Smooth muscle cell (in vitro differentiated cells): ENCODE measurements around the gene CCDC63. TPM values are rescaled to one million over a fixed set of nuclear protein-coding genes. Genes with fewer than 3 reads are reported as not detected.

ENCODE experiments used
- DNase-seq: peaks from one replicate; lab custom pipeline; 2025; ENCODE audit not compliant: unreplicated experiment; lab: John Stamatoyannopoulos, UW
- H2AFZ ChIP-seq: fragments of 200-600 bp; sonication (generic); 2 replicates; pipeline ENCODE4 v1.6.0; 2016; ENCODE audit warnings: antibody characterized with exemption, low read depth, mild to moderate bottlenecking
- H3F3A ChIP-seq: fragments of 200-600 bp; sonication (generic); 2 replicates; pipeline ENCODE4 v1.6.0; 2017; ENCODE audit warnings: antibody characterized with exemption, low read depth
- H3K27ac ChIP-seq: fragments of 200-600 bp; sonication (generic); 2 replicates; pipeline ENCODE4 v1.5.1; 2016; ENCODE audit warnings: low read depth, mild to moderate bottlenecking
- H3K27me3 ChIP-seq: fragments of 200-600 bp; sonication (generic); 2 replicates; pipeline ENCODE4 v1.6.1; 2016; ENCODE audit warnings: low read depth, mild to moderate bottlenecking
- H3K36me3 ChIP-seq: fragments of 200-600 bp; sonication (generic); 2 replicates; pipeline ENCODE4 v1.5.1; 2016; ENCODE audit warnings: low read depth
- H3K4me1 ChIP-seq: fragments of 200-600 bp; sonication (generic); 2 replicates; pipeline ENCODE4 v1.5.1; 2016; ENCODE audit warnings: low read depth
- H3K4me2 ChIP-seq: fragments of 200-600 bp; sonication (generic); 2 replicates; pipeline ENCODE4 v1.6.0; 2016; ENCODE audit warnings: mild to moderate bottlenecking
- H3K4me3 ChIP-seq: fragments of 200-600 bp; sonication (generic); 2 replicates; pipeline ENCODE4 v1.5.1; 2016; ENCODE audit warnings: mild to moderate bottlenecking
- H3K79me2 ChIP-seq: fragments of 200-600 bp; sonication (generic); 2 replicates; pipeline ENCODE4 v1.6.0; 2016; ENCODE audit warnings: low read depth, mild to moderate bottlenecking
- H3K9ac ChIP-seq: fragments of 200-600 bp; sonication (generic); 2 replicates; pipeline ENCODE4 v1.6.0; 2016; ENCODE audit warnings: low read depth
- H3K9me3 ChIP-seq: fragments of 200-600 bp; sonication (generic); replicated peaks from 2 replicates; pipeline ENCODE4 v1.5.1; 2016; ENCODE audit warnings: low read depth
- H4K20me1 ChIP-seq: fragments of 200-600 bp; sonication (generic); 2 replicates; pipeline ENCODE4 v1.6.0; 2016; ENCODE audit warnings: low read depth
- WGBS: methylation state at CpG from one replicate; pipeline ENCODE4 v1.1.7; 2016; ENCODE audit warnings: low lambda C conversion rate; 5-methylcytosine and 5-hydroxymethylcytosine counted together
- polyA plus RNA-seq: library from polyadenylated mRNA; unstranded; fragments of >200 nt; fragmentation: Nextera tagmentation; extraction: Ambion mirVana; gene quantifications from 2 replicates; pipeline ENCODE4 v1.2.1, GENCODE V29; 2016
- total RNA-seq: library from RNA; depleted of rRNA; stranded (reverse); fragments of >200 nt; gene quantifications from 2 replicates; pipeline ENCODE4 v1.2.3, GENCODE V29; 2014
- TF ChIP-seq, protein P1 (sequence below): fragments of 200-600 bp; sonication (generic); IDR thresholded peaks from 2 replicates; pipeline ENCODE4 v1.5.1; 2017; ENCODE audit warnings: borderline replicate concordance, mild to moderate bottlenecking, antibody characterized with exemption; ENCODE audit not compliant: insufficient read depth, poor library complexity, severe bottlenecking

Gene CCDC63
- total and polyA plus RNA-seq, 2 experiments from 2014 or later, result not detected

DNA sequence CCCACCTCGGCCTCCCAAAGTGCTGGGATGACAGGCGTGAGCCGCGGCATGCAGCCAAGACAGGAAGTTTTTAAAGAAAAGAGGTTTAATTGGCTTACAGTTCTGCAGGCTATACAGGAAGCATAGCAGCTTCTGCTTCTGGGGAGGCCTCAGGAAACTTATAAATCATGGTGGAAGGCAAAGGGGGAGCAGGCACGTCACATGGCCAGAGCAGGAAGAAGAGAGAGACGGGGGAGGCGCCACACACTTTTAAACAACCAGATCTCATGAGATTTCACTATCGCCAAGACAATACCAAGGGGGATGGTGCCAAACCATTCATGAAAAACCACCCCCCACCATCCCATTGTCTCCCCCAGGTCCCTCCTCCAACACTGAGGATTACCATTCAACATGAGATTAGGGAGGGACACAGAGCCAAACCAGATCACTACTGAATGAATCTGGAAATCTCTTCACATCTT, 14.1 kb downstream of the CCDC63 start:
- WGBS, result 76% methylated on average over 8 of the region's 8 CpGs
- no peak overlapping the region for H3K9ac ChIP-seq
- H3K27me3 ChIP-seq, result no peaks in the 10 kb centered on the region

DNA sequence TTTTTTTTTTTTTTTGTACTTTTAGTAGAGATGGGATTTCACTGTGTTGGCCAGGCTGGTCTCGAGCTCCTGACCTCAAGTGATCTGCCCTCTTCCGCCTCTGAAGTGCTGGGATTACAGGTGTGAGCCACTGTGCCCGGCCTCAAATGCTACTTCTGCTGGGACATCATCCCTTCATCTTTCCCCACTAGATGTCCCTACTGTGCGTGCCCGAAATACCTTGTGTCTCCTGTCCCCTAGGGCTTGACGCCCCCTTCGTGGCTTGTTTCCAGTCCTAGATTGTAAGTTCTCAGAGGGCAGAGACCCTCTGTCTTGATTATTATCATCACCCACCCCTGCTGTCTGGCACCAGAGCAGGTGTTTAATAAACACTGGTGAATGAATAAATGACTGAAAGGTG, 14.9 kb downstream of the CCDC63 start:
- H3K27ac ChIP-seq, result no peak overlapping the region
- 70% methylated on average over 7 of the region's 7 CpGs for WGBS
- no peaks in the 10 kb centered on the region for H3F3A ChIP-seq
- H3K4me2 ChIP-seq, result no peak overlapping the region
- H3K9me3 ChIP-seq, result no peaks in the 10 kb centered on the region
- no peak overlapping the region for H2AFZ ChIP-seq
- no peaks in the 10 kb centered on the region for H3K79me2 ChIP-seq
- TF ChIP-seq, protein P1, sequence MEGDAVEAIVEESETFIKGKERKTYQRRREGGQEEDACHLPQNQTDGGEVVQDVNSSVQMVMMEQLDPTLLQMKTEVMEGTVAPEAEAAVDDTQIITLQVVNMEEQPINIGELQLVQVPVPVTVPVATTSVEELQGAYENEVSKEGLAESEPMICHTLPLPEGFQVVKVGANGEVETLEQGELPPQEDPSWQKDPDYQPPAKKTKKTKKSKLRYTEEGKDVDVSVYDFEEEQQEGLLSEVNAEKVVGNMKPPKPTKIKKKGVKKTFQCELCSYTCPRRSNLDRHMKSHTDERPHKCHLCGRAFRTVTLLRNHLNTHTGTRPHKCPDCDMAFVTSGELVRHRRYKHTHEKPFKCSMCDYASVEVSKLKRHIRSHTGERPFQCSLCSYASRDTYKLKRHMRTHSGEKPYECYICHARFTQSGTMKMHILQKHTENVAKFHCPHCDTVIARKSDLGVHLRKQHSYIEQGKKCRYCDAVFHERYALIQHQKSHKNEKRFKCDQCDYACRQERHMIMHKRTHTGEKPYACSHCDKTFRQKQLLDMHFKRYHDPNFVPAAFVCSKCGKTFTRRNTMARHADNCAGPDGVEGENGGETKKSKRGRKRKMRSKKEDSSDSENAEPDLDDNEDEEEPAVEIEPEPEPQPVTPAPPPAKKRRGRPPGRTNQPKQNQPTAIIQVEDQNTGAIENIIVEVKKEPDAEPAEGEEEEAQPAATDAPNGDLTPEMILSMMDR, result no peak
- no peaks in the 10 kb centered on the region for H3K36me3 ChIP-seq
- H3K4me1 ChIP-seq, result peaks cover 17% of the 10 kb centered on the region
- DNase-seq, result no peak
- H3K9ac ChIP-seq, result no peak overlapping the region
- no peak overlapping the region for H3K4me3 ChIP-seq
- H3K27me3 ChIP-seq, result no peaks in the 10 kb centered on the region
- H4K20me1 ChIP-seq, result no peaks in the 10 kb centered on the region

More for the DNA sequence above, 14.1 kb downstream of the CCDC63 start:
- DNase-seq, result no peak
- Histone ChIP-seq H3K4me2 (no peak overlapping the region), H3K79me2 (no peaks in the 10 kb centered on the region), H2AFZ (no peak overlapping the region), H3K4me3 (no peak overlapping the region), H3K36me3 (no peaks in the 10 kb centered on the region), H3K9me3 (no peaks in the 10 kb centered on the region), H3K4me1 (peaks cover 17% of the 10 kb centered on the region), H3K27ac (no peak overlapping the region), H4K20me1 (no peaks in the 10 kb centered on the region), H3F3A (no peaks in the 10 kb centered on the region)
- TF ChIP-seq, protein P1, result no peak

DNA sequence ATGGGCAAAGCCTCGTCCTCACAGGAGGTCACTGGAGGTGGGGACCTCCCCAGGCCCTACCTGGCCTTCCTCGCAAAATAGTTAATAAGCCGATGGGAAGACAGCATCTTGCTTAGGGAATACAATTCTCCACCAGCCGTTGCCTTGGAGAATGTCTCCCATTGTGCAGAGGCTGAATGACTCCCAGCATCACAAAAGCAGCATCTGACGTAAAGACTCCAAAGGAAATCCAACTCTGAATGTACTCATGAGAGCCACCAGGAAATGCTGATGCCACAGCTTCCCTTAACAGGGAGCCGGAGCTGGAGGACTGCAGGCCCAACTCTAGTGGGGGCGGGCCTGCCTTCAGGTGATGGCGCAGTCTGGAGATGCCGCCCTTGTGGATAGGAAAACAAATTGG, 15.5 kb downstream of the CCDC63 start:
- H2AFZ ChIP-seq, result no peak overlapping the region
- H3K27ac ChIP-seq, result no peak overlapping the region
- no peaks in the 10 kb centered on the region for H3F3A ChIP-seq
- DNase-seq, result no peak
- peaks cover 17% of the 10 kb centered on the region for H3K4me1 ChIP-seq
- H3K9me3 ChIP-seq, result no peaks in the 10 kb centered on the region
- H3K36me3 ChIP-seq, result no peaks in the 10 kb centered on the region
- H3K79me2 ChIP-seq, result no peaks in the 10 kb centered on the region
- H3K9ac ChIP-seq, result no peak overlapping the region
- H4K20me1 ChIP-seq, result no peaks in the 10 kb centered on the region
- TF ChIP-seq, protein P1, result no peak
- H3K27me3 ChIP-seq, result no peaks in the 10 kb centered on the region
- no peak overlapping the region for H3K4me2 ChIP-seq
- WGBS, result 93% methylated on average over 9 of the region's 9 CpGs
- no peak overlapping the region for H3K4me3 ChIP-seq

DNA sequence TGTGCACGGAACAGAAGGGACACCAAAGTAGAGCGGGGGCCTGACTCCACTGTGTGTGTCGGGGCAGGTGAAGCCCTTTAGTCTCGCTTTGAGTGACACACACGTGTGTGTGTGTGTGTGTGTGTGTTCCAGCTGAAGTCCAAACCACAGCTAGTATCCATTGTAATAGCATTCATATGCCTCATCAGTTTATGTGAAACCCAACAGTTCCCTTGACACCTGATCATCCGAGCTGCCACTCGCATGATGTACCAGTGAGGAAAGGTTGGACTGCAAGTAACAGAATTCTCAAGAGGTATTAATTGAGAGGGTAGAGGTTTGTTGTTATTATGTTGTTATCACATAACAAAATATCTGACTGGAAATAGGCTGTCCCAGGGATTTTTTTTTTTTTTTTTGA, 16.4 kb downstream of the CCDC63 start:
- peaks cover 17% of the 10 kb centered on the region for H3K4me1 ChIP-seq
- no peak for DNase-seq
- no peaks in the 10 kb centered on the region for H3K79me2 ChIP-seq
- no peaks in the 10 kb centered on the region for H3F3A ChIP-seq
- no peak overlapping the region for H3K27ac ChIP-seq
- no peaks in the 10 kb centered on the region for H3K27me3 ChIP-seq
- H3K9me3 ChIP-seq, result no peaks in the 10 kb centered on the region
- H3K4me3 ChIP-seq, result no peak overlapping the region
- no peak overlapping the region for H2AFZ ChIP-seq
- no peak overlapping the region for H3K4me2 ChIP-seq
- no peak overlapping the region for H3K9ac ChIP-seq
- H3K36me3 ChIP-seq, result no peaks in the 10 kb centered on the region
- TF ChIP-seq, protein P1, result no peak
- 98% methylated on average over 7 of the region's 7 CpGs for WGBS
- H4K20me1 ChIP-seq, result no peaks in the 10 kb centered on the region
